Uterus (tissue), 4 donors: ENCODE data around the gene SSX5. TPM values are rescaled to one million over a fixed set of nuclear protein-coding genes. Genes with fewer than 3 reads are reported as not detected.
"Not testable (repeated sequence)": the region's sequence is repeated elsewhere in the genome, so short reads cannot be mapped to it uniquely, and the experiment has no call there.

Experiments
- DNase-seq, 2 donors: peaks; one replicate each; pipeline ENCODE4 v3.0.0-alpha.2; 2019 to 2020
- H3K27ac ChIP-seq, 2 donors: fragments of 200-600 bp; sonication (generic); 1 replicate in 1 of 2; 2 replicates in 1 of 2; pipeline ENCODE4 v1.5.1; 2016 to 2018
- H3K27me3 ChIP-seq, 2 donors: fragments of 200-600 bp; sonication (generic); one replicate each; pipeline ENCODE4 v1.5.1; 2018 to 2019; ENCODE audit warnings: control low read depth in 1 of 2
- H3K36me3 ChIP-seq, 2 donors: fragments of 200-600 bp; sonication (generic); one replicate each; pipeline ENCODE4 v1.5.1; 2019; ENCODE audit warnings: control low read depth in 1 of 2
- H3K4me1 ChIP-seq, 2 donors: fragments of 200-600 bp; sonication (generic); one replicate each; pipeline ENCODE4 v1.5.1; 2018 to 2019; ENCODE audit warnings: control low read depth in 1 of 2
- H3K4me3 ChIP-seq, 2 donors: fragments of 200-600 bp; sonication (generic); 1 replicate in 1 of 2; 2 replicates in 1 of 2; pipeline ENCODE4 v1.5.1; 2018 to 2019; ENCODE audit warnings: mild to moderate bottlenecking in 1 of 2
- H3K9me3 ChIP-seq, 2 donors: fragments of 200-600 bp; sonication (generic); one replicate each; pipeline ENCODE4 v1.5.1; 2019; ENCODE audit warnings: control low read depth in 1 of 2
- POLR2A ChIP-seq, 2 donors: fragments of 450-650 bp; IDR thresholded peaks; one replicate each; pipeline ENCODE4 v1.6.1; 2016; ENCODE audit warnings: antibody characterized with exemption in 2 of 2, mild to moderate bottlenecking in 1 of 2, moderate library complexity in 1 of 2
- intact Hi-C: fragments of 100-400 bp; cut with DNase I; formaldehyde crosslinking; loops from one replicate; pipeline ENCODE4 v1.15.1; 2023; ENCODE audit warnings: low total_unique reads
- total RNA-seq, 4 donors: library from RNA; depleted of rRNA in 3 of 4; stranded (reverse); fragments of >200 nt in 3 of 4; gene quantifications; one replicate each; pipeline versions ENCODE4 v1.1.0 to v1.2.4, GENCODE V29; 2014 to 2023
- TF ChIP-seq, protein P1 (sequence below), 4 experiments: fragments of 200-600 bp in 2 of 4; fragments of 450-650 bp in 2 of 4; sonication (generic) in 2 of 4; IDR thresholded peaks; one replicate each; pipeline ENCODE4 v1.5.1; 2016 to 2019; ENCODE audit warnings: antibody characterized with exemption in 4 of 4, mild to moderate bottlenecking in 2 of 4, moderate library complexity in 1 of 4
- donor health status: DM: yes; HTN: yes; CAD: no.

The SSX5 gene
- total RNA-seq, 4 donors from 2014 or later = not detected

DNA sequence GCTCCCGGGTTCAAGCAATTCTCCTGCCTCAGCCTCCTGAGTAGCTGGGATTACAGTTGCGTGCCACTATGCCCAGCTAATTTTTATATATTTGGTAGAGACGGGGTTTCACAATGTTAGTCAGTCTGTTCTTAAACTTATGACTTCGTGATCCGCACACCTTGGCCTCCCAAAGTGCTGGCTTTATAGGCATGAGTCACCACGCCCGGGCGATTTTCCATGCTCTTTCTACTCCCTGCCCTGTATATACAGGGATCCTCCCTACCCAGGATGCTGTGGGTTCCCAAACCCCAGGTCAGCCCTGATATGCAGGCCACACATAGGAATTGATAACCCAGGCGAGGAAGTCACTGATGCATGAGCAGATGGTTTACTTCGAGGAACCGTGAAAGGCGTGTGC lies 31.4 kb downstream of the SSX5 start:
- H3K4me1 ChIP-seq = no peaks in the 10 kb centered on the region
- H3K36me3 ChIP-seq = no peaks in the 10 kb centered on the region
- H3K27me3 ChIP-seq = no peaks in the 10 kb centered on the region
- DNase-seq = no peak
- H3K27ac ChIP-seq = no peak overlapping the region
- intact Hi-C loops = no loop called here
- H3K4me3 ChIP-seq = no peak overlapping the region
- no peak for TF ChIP-seq POLR2A (IDR thresholded peaks at IDR 0.05)
- TF ChIP-seq, protein P1, sequence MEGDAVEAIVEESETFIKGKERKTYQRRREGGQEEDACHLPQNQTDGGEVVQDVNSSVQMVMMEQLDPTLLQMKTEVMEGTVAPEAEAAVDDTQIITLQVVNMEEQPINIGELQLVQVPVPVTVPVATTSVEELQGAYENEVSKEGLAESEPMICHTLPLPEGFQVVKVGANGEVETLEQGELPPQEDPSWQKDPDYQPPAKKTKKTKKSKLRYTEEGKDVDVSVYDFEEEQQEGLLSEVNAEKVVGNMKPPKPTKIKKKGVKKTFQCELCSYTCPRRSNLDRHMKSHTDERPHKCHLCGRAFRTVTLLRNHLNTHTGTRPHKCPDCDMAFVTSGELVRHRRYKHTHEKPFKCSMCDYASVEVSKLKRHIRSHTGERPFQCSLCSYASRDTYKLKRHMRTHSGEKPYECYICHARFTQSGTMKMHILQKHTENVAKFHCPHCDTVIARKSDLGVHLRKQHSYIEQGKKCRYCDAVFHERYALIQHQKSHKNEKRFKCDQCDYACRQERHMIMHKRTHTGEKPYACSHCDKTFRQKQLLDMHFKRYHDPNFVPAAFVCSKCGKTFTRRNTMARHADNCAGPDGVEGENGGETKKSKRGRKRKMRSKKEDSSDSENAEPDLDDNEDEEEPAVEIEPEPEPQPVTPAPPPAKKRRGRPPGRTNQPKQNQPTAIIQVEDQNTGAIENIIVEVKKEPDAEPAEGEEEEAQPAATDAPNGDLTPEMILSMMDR (IDR thresholded peaks at IDR 0.05) = no peak
- no peaks in the 10 kb centered on the region for H3K9me3 ChIP-seq

DNA sequence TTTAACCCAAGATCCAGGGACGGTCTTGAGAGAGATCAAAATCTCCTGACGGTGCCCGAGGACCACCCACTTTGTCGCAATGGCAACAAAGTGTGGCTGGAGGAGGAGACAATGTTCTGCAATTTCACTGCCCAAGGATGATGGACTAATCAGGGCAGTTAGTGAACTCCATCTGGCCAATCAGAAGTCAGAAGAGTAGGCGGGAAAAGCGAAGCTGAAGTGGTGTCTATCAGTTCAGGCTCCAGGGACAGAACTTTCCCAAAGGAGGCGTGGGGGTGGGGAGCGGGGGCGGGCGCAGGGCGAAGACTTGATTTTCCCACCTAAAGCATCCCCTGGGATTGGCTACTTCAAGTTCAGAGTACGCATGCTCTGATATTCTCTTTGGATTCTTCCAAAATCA lies 40.6 kb downstream of the SSX5 start:
- Histone ChIP-seq H3K36me3 (no peaks in the 10 kb centered on the region), H3K4me1 (no peaks in the 10 kb centered on the region), H3K27me3 (no peaks in the 10 kb centered on the region), H3K4me3 (no peak overlapping the region), H3K9me3 (no peaks in the 10 kb centered on the region), H3K27ac (no peak overlapping the region)
- no peak for TF ChIP-seq POLR2A (IDR thresholded peaks at IDR 0.05)
- TF ChIP-seq, protein P1 (IDR thresholded peaks at IDR 0.05) = no peak
- no peak for DNase-seq
- intact Hi-C loops = no loop called here

DNA sequence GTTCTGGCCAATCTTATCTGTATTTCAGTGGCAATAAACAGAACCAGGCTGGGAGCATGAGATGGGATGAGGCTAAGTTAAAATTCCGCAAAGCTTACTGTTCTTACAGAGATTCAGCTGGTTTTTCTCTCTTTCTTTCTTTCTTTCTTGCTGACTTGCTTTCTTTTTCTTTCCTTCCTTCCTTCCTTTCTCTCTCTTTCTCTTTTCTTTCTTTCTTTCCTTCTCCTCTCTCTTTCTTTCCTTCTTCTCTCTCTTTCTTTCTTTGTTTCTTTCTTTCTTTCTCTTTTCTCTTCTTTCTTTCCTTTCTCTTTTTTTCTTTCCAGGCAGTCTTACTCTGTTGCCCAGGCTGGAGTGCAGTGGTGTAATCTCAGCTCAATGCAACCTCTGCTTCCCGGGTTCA lies 41.8 kb downstream of the SSX5 start:
- no peaks in the 10 kb centered on the region for H3K27me3 ChIP-seq
- intact Hi-C loops = no loop called here
- H3K9me3 ChIP-seq = no peaks in the 10 kb centered on the region
- no peaks in the 10 kb centered on the region for H3K36me3 ChIP-seq
- no peak for DNase-seq
- H3K4me1 ChIP-seq = no peaks in the 10 kb centered on the region
- no peak overlapping the region for H3K27ac ChIP-seq
- H3K4me3 ChIP-seq = no peak overlapping the region
- TF ChIP-seq, protein P1 (IDR thresholded peaks at IDR 0.05) = no peak
- TF ChIP-seq POLR2A (IDR thresholded peaks at IDR 0.05) = no peak

DNA sequence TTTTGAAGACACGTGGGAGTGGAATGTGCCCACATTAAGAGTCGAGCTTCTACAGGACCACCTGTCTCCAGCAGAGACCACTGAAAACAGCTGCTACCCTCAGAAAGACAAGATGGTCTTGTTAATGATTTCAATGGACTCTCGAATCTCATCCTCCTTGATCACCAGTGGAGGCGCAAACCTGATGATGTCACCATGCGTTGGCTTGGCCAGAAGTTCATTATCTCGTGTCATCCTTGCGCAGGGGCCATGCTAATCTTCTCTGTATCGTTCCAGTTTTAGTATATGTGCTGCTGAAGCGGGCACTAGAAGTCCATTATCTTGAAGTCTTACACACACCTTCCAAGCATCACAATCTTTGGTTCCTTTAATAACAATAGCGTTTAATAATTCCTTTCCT lies 42.8 kb downstream of the SSX5 start:
- Histone ChIP-seq H3K4me1 (no peaks in the 10 kb centered on the region), H3K27me3 (no peaks in the 10 kb centered on the region), H3K9me3 (no peaks in the 10 kb centered on the region), H3K4me3 (no peak overlapping the region), H3K27ac (no peak overlapping the region), H3K36me3 (no peaks in the 10 kb centered on the region)
- TF ChIP-seq, protein P1 (IDR thresholded peaks at IDR 0.05) = no peak
- TF ChIP-seq POLR2A (IDR thresholded peaks at IDR 0.05) = no peak
- no peak for DNase-seq
- intact Hi-C loops = no loop called here

DNA sequence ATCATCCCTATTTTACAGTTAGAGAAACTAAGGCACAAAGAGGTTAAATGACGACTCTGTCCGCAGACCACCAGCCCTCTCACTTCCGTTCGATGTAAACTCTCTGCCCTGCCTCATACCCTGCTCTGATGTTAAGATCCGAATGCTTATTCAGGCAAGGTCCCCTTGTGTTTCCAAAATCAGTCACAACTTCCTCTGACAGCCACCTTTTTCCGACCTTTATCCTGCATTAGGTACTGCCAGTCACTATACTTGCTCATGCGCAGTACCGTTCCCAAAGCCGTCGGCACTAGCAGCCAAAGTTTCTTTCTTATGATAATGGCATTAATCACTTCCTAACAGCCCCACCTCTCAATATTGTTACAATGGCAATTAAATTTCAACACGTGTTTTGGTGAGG lies 53.9 kb downstream of the SSX5 start:
- H3K4me3 ChIP-seq, intact Hi-C loops, H3K9me3 ChIP-seq, H3K27me3 ChIP-seq, DNase-seq, H3K27ac ChIP-seq, H3K36me3 ChIP-seq, H3K4me1 ChIP-seq: not testable (repeated sequence)

DNA sequence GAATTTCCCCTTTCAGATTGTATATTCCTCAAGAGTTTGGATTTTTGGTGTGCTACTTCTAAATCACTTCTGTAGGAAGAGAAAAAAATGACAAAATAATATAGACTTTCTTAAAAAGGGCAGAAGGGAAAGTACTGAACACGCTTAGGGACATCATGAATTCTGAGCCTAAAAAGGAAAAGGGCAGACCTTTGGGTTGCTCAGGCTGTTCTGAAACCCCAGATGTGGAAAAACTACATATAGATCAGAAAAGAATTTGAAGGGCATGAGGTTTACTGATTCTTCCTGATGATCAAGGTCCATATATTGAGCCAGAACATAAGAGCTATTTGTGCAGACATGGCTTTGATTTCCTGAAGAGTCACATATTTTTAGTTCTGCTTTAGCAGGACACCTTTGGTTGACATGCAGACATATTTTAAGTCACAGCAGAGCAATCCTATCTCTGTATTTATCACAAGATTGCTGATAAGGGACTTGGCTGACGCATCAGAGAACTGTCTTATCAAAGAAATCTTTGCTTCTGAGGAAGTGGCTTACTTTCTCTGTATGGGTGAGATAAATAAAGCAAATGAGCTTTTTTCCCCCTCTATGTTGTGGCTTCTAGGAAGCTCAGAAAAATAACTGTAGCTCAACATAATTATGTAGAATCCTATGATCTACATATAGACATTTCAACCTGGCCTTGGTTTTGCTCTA lies 54.6 kb downstream of the SSX5 start:
- DNase-seq, H3K36me3 ChIP-seq, H3K4me3 ChIP-seq, H3K4me1 ChIP-seq, H3K27me3 ChIP-seq, H3K27ac ChIP-seq, intact Hi-C loops, H3K9me3 ChIP-seq: not testable (repeated sequence)

DNA sequence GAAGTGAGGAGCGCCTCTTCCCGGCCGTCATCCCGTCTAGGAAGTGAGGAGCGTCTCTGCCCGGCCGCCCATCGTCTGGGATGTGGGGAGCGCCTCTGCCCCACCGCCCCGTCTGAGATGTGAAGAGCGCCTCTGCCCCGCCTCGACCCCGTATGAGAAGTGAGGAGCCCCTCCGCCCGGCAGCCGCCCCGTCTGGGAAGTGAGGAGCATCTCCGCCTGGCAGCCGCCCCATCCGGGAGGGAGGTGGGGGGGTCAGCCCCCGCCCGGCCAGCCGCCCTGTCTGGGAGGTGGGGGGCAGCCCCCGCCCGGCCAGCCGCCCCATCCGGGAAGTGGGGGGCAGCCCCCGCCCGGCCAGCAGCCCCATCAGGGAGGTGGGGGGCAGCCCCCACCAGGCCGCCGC lies 57.5 kb downstream of the SSX5 start:
- H3K9me3 ChIP-seq, H3K36me3 ChIP-seq, H3K27ac ChIP-seq, DNase-seq, H3K4me3 ChIP-seq, intact Hi-C loops, H3K27me3 ChIP-seq, H3K4me1 ChIP-seq: not testable (repeated sequence)
